Measurements from ENCODE around the gene KLF4.
"Not testable (repeated sequence)": the region's sequence is repeated elsewhere in the genome, so short reads cannot be mapped to it uniquely, and the experiment has no call there.

The KLF4 gene

DNA sequence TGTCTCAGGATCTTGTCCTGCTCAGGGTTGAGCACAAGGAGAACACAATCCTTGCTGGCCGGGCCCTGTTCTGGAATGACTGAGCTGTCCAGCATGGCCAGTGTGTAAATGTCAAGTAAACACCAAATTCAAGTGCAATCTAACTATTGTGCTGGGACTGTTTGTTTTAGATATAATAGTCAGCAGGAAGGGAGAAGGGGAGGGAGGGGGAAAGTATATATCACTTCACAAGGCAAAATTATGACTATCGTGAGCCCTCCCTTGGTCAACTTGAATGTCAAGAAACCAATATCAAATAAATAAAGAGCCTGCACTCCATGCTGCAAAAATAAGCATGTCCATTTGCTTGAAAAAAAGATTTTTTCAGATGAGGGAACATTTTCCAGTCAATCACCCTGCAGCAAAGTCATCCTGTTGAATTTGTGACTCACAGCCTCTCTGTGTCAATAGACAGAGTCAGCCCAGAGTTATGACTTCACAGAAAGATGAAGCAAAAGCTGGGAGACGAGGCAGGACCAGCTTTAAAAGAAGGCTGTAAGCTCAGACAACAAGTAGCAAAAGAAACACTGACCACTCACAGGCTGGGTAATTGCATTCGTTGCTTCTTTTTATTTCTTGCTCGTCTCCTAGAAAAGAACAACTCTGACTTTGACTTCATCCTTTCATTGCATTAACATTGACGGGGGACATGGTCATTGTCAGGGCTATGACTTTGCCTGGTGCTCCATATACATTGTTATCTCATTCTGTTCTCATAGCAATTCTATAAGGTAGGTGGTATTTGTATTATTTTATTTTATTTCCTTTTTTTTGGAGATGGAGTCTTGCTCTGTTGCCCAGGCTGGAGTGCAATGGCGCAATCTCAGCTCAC is 15.3 kb upstream of the KLF4 start:
- H3K27ac ChIP-seq (ENCODE audit: low read depth in 2 of 2, low read length in 2 of 2), result peak overlapping the region; percentile 49 to 56
- H3K4me1 ChIP-seq (ENCODE audit: control insufficient read depth in 2 of 2, insufficient read depth in 2 of 2, low read length in 2 of 2), result peaks cover 7 to 17% of the 10 kb centered on the region in 2 donors
- H3K27me3 ChIP-seq (ENCODE audit: control insufficient read depth in 2 of 2, insufficient read depth in 2 of 2, low read length in 2 of 2), result no peaks in the 10 kb centered on the region
- H3K4me3 ChIP-seq (ENCODE audit: low read length in 2 of 2), result peak overlapping the region; percentile 23 to 28
- H3K36me3 ChIP-seq (ENCODE audit: control insufficient read depth in 2 of 2, insufficient read depth in 2 of 2, low read length in 2 of 2), result no peaks in the 10 kb centered on the region
- peak overlapping the region in 1 of 2 donors; percentile 36 for H3K9ac ChIP-seq (ENCODE audit: low read depth in 1 of 2, low read length in 2 of 2)
- no peaks in the 10 kb centered on the region for H3K9me3 ChIP-seq (ENCODE audit: control insufficient read depth in 2 of 2, low read length in 2 of 2)

DNA sequence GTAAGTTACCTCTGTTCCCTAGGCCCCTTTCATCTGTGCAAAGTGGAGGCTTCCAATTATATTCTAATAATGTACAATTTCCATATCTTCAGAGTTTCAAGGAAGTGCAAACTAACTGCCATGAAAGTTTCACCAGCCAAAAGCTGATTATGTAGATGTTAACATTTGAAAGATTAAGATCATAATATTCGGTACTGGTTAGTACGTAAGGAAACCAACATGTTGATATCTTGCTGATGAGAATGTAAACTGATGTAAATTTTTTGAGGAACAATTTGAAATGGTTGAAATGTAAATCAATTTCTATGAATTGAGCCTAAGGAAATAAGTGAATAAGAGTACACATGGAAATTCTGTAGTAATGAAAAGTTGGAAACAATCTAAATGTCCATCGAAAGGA is 12.9 kb upstream of the KLF4 start:
- H3K4me3 ChIP-seq (ENCODE audit: low read length in 2 of 2), result no peak overlapping the region
- peaks cover 7 to 17% of the 10 kb centered on the region in 2 donors for H3K4me1 ChIP-seq (ENCODE audit: control insufficient read depth in 2 of 2, insufficient read depth in 2 of 2, low read length in 2 of 2)
- no peaks in the 10 kb centered on the region for H3K36me3 ChIP-seq (ENCODE audit: control insufficient read depth in 2 of 2, insufficient read depth in 2 of 2, low read length in 2 of 2)

DNA sequence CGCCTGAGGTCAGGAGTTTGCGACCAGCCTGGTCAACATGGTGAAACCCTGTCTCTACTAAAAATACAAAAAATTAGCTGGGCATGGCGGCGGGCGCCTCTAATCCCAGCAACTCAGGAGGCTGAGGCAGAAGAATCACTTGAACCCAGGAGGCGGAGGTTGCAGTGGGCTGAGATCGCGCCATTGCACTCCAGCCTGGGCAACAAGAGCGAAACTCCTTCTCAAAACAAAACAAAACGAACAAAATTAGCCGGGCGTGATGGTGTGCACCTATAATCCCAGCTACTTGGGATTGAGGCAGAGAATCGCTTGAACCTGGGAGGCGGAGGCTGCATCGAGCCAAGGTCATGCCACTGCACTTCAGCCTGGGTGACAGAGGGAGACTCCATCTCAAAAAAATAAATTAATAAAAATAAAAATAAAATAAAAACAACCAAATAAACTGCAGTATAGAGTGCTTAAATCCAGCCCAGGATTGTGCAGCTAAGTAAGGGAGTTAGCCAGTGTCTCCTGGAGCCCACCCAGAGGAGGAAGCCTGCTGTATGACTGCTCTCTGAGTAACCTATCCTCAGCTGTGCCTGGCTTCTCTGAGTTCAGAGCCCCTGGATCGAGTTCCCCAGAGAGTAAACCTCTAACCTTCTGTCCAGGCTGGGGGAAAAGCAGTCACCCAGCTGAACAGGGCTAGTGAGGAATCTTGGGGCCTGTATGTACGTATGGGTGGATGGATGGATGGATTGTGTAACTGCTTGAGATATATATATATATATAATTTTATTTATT is 11.0 kb upstream of the KLF4 start:
- H3K4me1 ChIP-seq (ENCODE audit: control insufficient read depth in 2 of 2, insufficient read depth in 2 of 2, low read length in 2 of 2), result peaks cover 7 to 17% of the 10 kb centered on the region in 2 donors
- H3K4me3 ChIP-seq (ENCODE audit: low read length in 2 of 2); H3K9me3 ChIP-seq (ENCODE audit: control insufficient read depth in 2 of 2, low read length in 2 of 2); H3K9ac ChIP-seq (ENCODE audit: low read depth in 1 of 2, low read length in 2 of 2); H3K27ac ChIP-seq (ENCODE audit: low read depth in 2 of 2, low read length in 2 of 2); H3K36me3 ChIP-seq (ENCODE audit: control insufficient read depth in 2 of 2, insufficient read depth in 2 of 2, low read length in 2 of 2); H3K27me3 ChIP-seq (ENCODE audit: control insufficient read depth in 2 of 2, insufficient read depth in 2 of 2, low read length in 2 of 2): not testable (repeated sequence)

More for the DNA sequence above, 12.9 kb upstream of the KLF4 start:
- H3K27me3 ChIP-seq (ENCODE audit: control insufficient read depth in 2 of 2, insufficient read depth in 2 of 2, low read length in 2 of 2), result no peaks in the 10 kb centered on the region
- H3K9ac ChIP-seq (ENCODE audit: low read depth in 1 of 2, low read length in 2 of 2), result no peak overlapping the region
- H3K9me3 ChIP-seq (ENCODE audit: control insufficient read depth in 2 of 2, low read length in 2 of 2), result no peaks in the 10 kb centered on the region
- no peak overlapping the region for H3K27ac ChIP-seq (ENCODE audit: low read depth in 2 of 2, low read length in 2 of 2)

DNA sequence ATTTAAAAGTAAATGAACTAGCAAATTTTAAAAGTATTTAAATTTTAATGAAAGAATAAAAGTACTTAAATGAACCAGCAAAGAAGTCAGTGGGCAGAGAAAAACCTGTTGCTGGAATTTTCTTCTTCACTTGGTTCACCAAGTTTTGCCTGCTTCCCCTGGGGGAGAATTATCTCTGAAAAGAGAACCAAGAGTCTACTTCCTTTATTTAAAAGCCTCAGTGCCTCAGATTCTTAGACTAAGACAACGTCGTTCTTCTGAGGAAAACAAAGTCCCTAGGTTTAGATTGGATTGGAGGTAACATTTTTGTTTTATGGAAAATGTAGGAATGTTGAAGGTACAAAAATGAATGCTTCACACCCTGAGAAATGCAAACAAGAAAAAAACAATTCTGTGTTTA is 7.4 kb upstream of the KLF4 start:
- Histone ChIP-seq H3K9me3 (ENCODE audit: control insufficient read depth in 2 of 2, low read length in 2 of 2) (no peaks in the 10 kb centered on the region), H3K4me3 (ENCODE audit: low read length in 2 of 2) (no peak overlapping the region), H3K27me3 (ENCODE audit: control insufficient read depth in 2 of 2, insufficient read depth in 2 of 2, low read length in 2 of 2) (no peaks in the 10 kb centered on the region), H3K36me3 (ENCODE audit: control insufficient read depth in 2 of 2, insufficient read depth in 2 of 2, low read length in 2 of 2) (no peaks in the 10 kb centered on the region), H3K4me1 (ENCODE audit: control insufficient read depth in 2 of 2, insufficient read depth in 2 of 2, low read length in 2 of 2) (peaks cover 0 to 4% of the 10 kb centered on the region in 2 donors), H3K27ac (ENCODE audit: low read depth in 2 of 2, low read length in 2 of 2) (no peak overlapping the region), H3K9ac (ENCODE audit: low read depth in 1 of 2, low read length in 2 of 2) (no peak overlapping the region)

DNA sequence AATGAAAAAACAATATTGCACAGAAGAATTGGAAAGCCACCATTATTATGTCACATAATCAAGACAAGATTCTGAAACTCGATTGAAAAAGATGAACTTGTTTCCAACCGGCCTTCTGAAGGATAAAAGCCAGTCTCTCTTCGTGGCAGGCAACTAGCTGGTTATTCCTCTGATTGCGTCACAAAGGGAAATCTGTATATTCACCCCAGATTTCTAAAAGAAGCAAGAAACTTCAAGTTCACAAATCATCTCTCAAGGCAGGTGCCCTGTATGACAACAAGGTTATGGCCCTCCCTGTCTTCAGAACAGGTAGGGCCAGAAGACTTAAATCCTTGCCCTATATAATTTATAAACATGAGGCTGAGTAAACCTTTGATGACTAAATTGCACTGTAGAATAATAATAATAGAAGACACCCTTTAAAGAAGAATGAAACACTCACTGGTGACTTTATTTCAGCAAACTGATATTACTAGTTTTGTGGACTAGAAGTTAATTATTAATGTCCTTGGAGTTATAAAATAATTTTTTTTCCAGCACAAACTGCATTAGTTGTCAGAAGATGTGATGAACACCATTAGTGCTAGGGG is 2.9 kb upstream of the KLF4 start:
- Histone ChIP-seq H3K4me3 (ENCODE audit: low read length in 2 of 2) (no peak overlapping the region), H3K4me1 (ENCODE audit: control insufficient read depth in 2 of 2, insufficient read depth in 2 of 2, low read length in 2 of 2) (peaks cover 5 to 16% of the 10 kb centered on the region in 2 donors), H3K27ac (ENCODE audit: low read depth in 2 of 2, low read length in 2 of 2) (no peak overlapping the region), H3K9ac (ENCODE audit: low read depth in 1 of 2, low read length in 2 of 2) (no peak overlapping the region), H3K9me3 (ENCODE audit: control insufficient read depth in 2 of 2, low read length in 2 of 2) (no peaks in the 10 kb centered on the region), H3K27me3 (ENCODE audit: control insufficient read depth in 2 of 2, insufficient read depth in 2 of 2, low read length in 2 of 2) (peaks cover 0 to 3% of the 10 kb centered on the region in 2 donors), H3K36me3 (ENCODE audit: control insufficient read depth in 2 of 2, insufficient read depth in 2 of 2, low read length in 2 of 2) (peaks cover 0 to 11% of the 10 kb centered on the region in 2 donors)

DNA sequence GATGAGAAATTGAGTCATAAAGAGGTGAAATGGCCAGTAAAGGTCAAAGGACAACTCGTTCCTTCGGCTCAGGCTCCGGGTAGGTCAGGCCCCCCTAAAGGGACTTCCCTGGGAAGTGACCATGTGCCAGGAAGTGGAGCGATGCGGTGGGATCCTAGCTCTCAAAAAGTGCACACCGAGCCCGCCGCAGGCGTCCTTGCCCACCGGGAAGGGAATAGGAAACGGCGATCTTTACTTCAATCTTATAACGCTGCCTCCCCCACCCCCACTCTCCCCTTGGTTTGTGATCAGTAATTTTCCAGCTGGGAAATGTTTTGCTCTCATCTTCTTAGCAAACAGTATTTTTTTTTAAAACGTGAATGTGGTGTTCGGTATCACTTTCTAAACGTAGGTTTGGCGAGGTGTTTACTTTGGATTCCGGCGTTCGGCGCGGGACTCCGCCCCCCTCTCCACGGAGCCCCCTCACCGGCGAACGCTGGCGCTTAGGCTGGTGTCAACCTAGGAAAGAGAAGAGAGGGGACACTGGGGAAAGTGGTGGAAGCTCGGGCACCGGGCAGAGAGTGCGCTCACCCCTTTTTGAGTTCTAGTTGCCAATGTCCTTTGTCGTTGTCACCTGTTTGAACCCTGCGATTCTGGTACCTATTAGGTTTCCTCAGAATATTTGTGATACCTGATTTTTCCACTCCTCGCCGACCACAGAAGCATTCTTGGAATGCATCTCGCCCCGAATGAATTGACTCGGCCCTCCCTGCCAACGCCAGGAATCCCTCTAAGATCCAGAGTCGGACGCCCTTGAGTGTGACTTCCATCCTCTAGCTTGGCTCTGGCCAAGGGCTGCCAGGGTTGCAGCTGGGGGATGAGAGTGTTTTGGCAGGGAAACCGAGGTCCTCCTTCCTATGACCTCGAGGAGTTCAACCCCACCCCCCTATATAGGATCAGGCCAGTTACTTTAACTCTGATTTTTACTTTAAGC is 1.8 kb upstream of the KLF4 start:
- peaks cover 5 to 21% of the 10 kb centered on the region in 2 donors for H3K36me3 ChIP-seq (ENCODE audit: control insufficient read depth in 2 of 2, insufficient read depth in 2 of 2, low read length in 2 of 2)
- peaks cover 5 to 16% of the 10 kb centered on the region in 2 donors for H3K4me1 ChIP-seq (ENCODE audit: control insufficient read depth in 2 of 2, insufficient read depth in 2 of 2, low read length in 2 of 2)
- H3K4me3 ChIP-seq (ENCODE audit: low read length in 2 of 2), result peak overlapping the region; percentile 71 to 81
- peaks cover 0 to 3% of the 10 kb centered on the region in 2 donors for H3K27me3 ChIP-seq (ENCODE audit: control insufficient read depth in 2 of 2, insufficient read depth in 2 of 2, low read length in 2 of 2)
- peak overlapping the region; percentile 85 to 92 for H3K9ac ChIP-seq (ENCODE audit: low read depth in 1 of 2, low read length in 2 of 2)
- peak overlapping the region; percentile 93 to 95 for H3K27ac ChIP-seq (ENCODE audit: low read depth in 2 of 2, low read length in 2 of 2)
- H3K9me3 ChIP-seq (ENCODE audit: control insufficient read depth in 2 of 2, low read length in 2 of 2), result no peaks in the 10 kb centered on the region

DNA sequence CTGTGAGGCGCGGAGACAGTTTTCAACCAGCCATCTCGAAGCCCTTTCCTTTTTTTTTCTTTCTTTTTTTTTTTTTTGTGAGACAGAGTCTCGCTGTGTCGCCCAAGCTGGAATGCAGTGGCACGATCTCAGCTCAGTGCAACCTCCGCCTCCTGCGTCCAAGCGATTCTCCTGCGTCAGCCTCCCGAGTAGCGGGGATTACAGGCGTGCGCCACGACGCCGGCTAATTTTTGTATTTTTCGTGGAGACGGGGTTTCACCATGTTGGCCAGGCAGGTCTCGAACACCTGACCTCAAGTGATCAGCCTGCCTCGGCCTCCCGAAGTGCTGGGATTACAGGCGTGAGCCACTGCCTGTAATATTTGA is 1.0 kb upstream of the KLF4 start:
- Histone ChIP-seq H3K9ac (ENCODE audit: low read depth in 1 of 2, low read length in 2 of 2) (peak overlapping the region; percentile 85 to 92), H3K4me3 (ENCODE audit: low read length in 2 of 2) (peak overlapping the region; percentile 71 to 81), H3K4me1 (ENCODE audit: control insufficient read depth in 2 of 2, insufficient read depth in 2 of 2, low read length in 2 of 2) (peaks cover 5 to 16% of the 10 kb centered on the region in 2 donors), H3K36me3 (ENCODE audit: control insufficient read depth in 2 of 2, insufficient read depth in 2 of 2, low read length in 2 of 2) (peaks cover 6 to 28% of the 10 kb centered on the region in 2 donors), H3K27ac (ENCODE audit: low read depth in 2 of 2, low read length in 2 of 2) (peak overlapping the region; percentile 93 to 95)
- H3K9me3 ChIP-seq (ENCODE audit: control insufficient read depth in 2 of 2, low read length in 2 of 2); H3K27me3 ChIP-seq (ENCODE audit: control insufficient read depth in 2 of 2, insufficient read depth in 2 of 2, low read length in 2 of 2): not testable (repeated sequence)

DNA sequence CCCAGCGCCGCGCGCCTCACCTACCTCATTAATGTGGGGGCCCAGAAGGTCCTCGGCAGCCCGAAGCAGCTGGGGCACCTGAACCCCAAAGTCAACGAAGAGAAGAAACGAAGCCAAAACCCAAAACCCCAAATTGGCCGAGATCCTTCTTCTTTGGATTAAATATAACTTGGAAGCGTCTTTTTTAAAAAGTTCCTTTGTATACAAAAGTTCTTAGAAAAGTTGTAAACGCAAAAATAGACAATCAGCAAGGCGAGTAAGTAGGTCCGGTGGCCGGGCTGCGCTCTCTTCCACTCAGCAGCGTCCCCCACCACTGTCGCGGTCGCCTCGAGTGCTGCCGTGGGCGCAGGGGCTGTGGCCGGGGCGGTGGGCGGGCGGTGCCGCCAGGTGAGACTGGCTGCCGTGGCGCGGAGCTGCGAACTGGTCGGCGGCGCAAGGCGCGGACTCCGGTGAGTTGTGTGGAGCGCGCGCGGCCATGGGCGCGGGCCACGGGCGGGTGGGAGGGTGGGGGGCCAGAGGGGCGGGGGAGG is 360 bp downstream of the KLF4 start:
- Histone ChIP-seq H3K27me3 (ENCODE audit: control insufficient read depth in 2 of 2, insufficient read depth in 2 of 2, low read length in 2 of 2) (peaks cover 0 to 3% of the 10 kb centered on the region in 2 donors), H3K36me3 (ENCODE audit: control insufficient read depth in 2 of 2, insufficient read depth in 2 of 2, low read length in 2 of 2) (peaks cover 13 to 35% of the 10 kb centered on the region in 2 donors), H3K9ac (ENCODE audit: low read depth in 1 of 2, low read length in 2 of 2) (peak overlapping the region; percentile 97 to 99), H3K4me1 (ENCODE audit: control insufficient read depth in 2 of 2, insufficient read depth in 2 of 2, low read length in 2 of 2) (peaks cover 5 to 16% of the 10 kb centered on the region in 2 donors), H3K4me3 (ENCODE audit: low read length in 2 of 2) (peak overlapping the region; percentile 89 to 98), H3K27ac (ENCODE audit: low read depth in 2 of 2, low read length in 2 of 2) (peak overlapping the region; percentile 95 to 97), H3K9me3 (ENCODE audit: control insufficient read depth in 2 of 2, low read length in 2 of 2) (no peaks in the 10 kb centered on the region)
